K562 (cell line): Measurements from ENCODE around the gene ANKRD61. TPM values are rescaled to one million over a fixed set of nuclear protein-coding genes. Genes with fewer than 3 reads are reported as not detected.
A peak's percentile ranks its signal among the peaks of the same experiment; 100 is the strongest.

Experiments
- ATAC-seq: fragments of 200-7000 bp; cut with Tn5 transposase; 3 replicates; pipeline ENCODE4 v1.9.1; 2020; ENCODE audit warnings: moderate library complexity
- BruUV-seq: library from RNA; stranded (reverse); fragments of 400-500 nt; replicated peaks from 2 replicates; lab custom pipeline; 2021; lab: Mats Ljungman, UMichigan
- CTCF ChIA-PET: fragments of 300-600 bp; formaldehyde crosslinking; extraction: SDS; loops from one replicate; lab custom pipeline; 2021; ENCODE audit warnings: low intra/inter-chr PET ratio; lab: Yijun Ruan, JAX
- POLR2A ChIA-PET: fragments of 300-600, 350-650 bp; sonication (Branson Sonifier 250); formaldehyde crosslinking; extraction: SDS; loops from one replicate; lab custom pipeline; 2021; ENCODE audit warnings: antibody characterized with exemption, inconsistent platforms; lab: Yijun Ruan, JAX
- DNase-seq, 4 experiments: peaks; one replicate each; pipeline versions ENCODE4 v3.0.0 to v3.0.0-alpha.2; 2011 to 2018; ENCODE audit warnings: low spot score in 3 of 4, mixed read lengths in 3 of 4; ENCODE audit errors: extremely low read depth in 1 of 4
- FAIRE-seq: peaks from 2 replicates; lab custom pipeline; 2011; peaks lifted over from hg19 to GRCh38; lab: Jason Lieb, UNC
- H2AFZ ChIP-seq: 2 replicates; pipeline ENCODE4 v1.6.0; 2011; ENCODE audit warnings: low read depth, low read length, control low read depth, inconsistent platforms
- H3K27ac ChIP-seq: fragments of 200-600 bp; 3 replicates; pipeline ENCODE4 v1.8.0; 2011; ENCODE audit warnings: low read depth, mild to moderate bottlenecking, control low read depth, inconsistent platforms, low read length, moderate library complexity, mixed read lengths; ENCODE audit errors: extremely low read depth
- H3K27me3 ChIP-seq, 2 experiments: fragments of 300-600 bp in 1 of 2; 2 replicates in 1 of 2; 3 replicates in 1 of 2; pipeline versions ENCODE4 v1.6.0 to v1.8.0; 2011; ENCODE audit warnings: inconsistent platforms in 2 of 2, low read length in 2 of 2, mild to moderate bottlenecking in 1 of 2, mixed read lengths in 1 of 2, moderate library complexity in 1 of 2; ENCODE audit not compliant: control insufficient read depth in 2 of 2, insufficient read depth in 2 of 2
- H3K36me3 ChIP-seq: fragments of 300-600 bp; 3 replicates; pipeline ENCODE4 v1.8.0; 2011; ENCODE audit warnings: mild to moderate bottlenecking, low read length, inconsistent platforms; ENCODE audit not compliant: control insufficient read depth, insufficient read depth
- H3K4me1 ChIP-seq, 2 experiments: fragments of 200-600 bp in 1 of 2; replicated peaks in 1 of 2; 2 replicates in 1 of 2; 3 replicates in 1 of 2; pipeline versions ENCODE4 v1.5.1 to v1.8.0; 2011; ENCODE audit warnings: inconsistent platforms in 2 of 2, low read length in 2 of 2, mild to moderate bottlenecking in 1 of 2, mixed read lengths in 1 of 2, moderate library complexity in 1 of 2; ENCODE audit not compliant: control insufficient read depth in 2 of 2, insufficient read depth in 2 of 2
- H3K4me2 ChIP-seq: 2 replicates; pipeline ENCODE4 v1.6.1; 2011; ENCODE audit warnings: low read length, control low read depth, inconsistent platforms, mixed read lengths; ENCODE audit not compliant: insufficient read depth
- H3K4me3 ChIP-seq: fragments of 200-600 bp; sonication (generic), shearing (Covaris generic); 2 replicates; pipeline ENCODE4 v1.5.1; 2016; ENCODE audit warnings: control low read depth, inconsistent platforms
- H3K79me2 ChIP-seq: fragments of 200-600 bp; 3 replicates; pipeline ENCODE4 v1.8.0; 2011; ENCODE audit warnings: low read length, inconsistent platforms; ENCODE audit not compliant: control insufficient read depth, insufficient read depth
- H3K9ac ChIP-seq, 2 experiments: 2 replicates each; pipeline versions ENCODE4 v1.6.0 to v1.6.1; 2011; ENCODE audit warnings: low read depth in 2 of 2, low read length in 2 of 2, control low read depth in 1 of 2, inconsistent platforms in 1 of 2, mild to moderate bottlenecking in 1 of 2, mixed read lengths in 1 of 2; ENCODE audit not compliant: insufficient read depth in 1 of 2
- H3K9me1 ChIP-seq: one replicate; pipeline ENCODE4 v1.6.0; 2011; ENCODE audit warnings: inconsistent platforms, mild to moderate bottlenecking, low read length, moderate library complexity; ENCODE audit not compliant: control insufficient read depth, insufficient read depth
- H3K9me3 ChIP-seq: replicated peaks from 2 replicates; pipeline ENCODE4 v1.5.1; 2011; ENCODE audit warnings: low read depth, low read length, inconsistent platforms; ENCODE audit not compliant: control insufficient read depth, insufficient read depth
- H4K20me1 ChIP-seq: replicated peaks from 2 replicates; pipeline ENCODE4 v1.6.1; 2011; ENCODE audit warnings: low read length, inconsistent platforms, mixed read lengths; ENCODE audit not compliant: control insufficient read depth, insufficient read depth
- ARID1B ChIP-seq: fragments of 450-650 bp; IDR thresholded peaks from 2 replicates; pipeline ENCODE4 v1.6.1; 2016; ENCODE audit warnings: antibody characterized with exemption, mild to moderate bottlenecking, inconsistent platforms
- CBFA2T3 ChIP-seq: fragments of 450-650 bp; IDR thresholded peaks from 2 replicates; pipeline ENCODE4 v1.6.1; 2017
- KAT7 ChIP-seq: sonication (generic); formaldehyde crosslinking; IDR thresholded peaks from 2 replicates; pipeline ENCODE4 v1.8.0; 2022; ENCODE audit warnings: missing genetic modification reagents, mild to moderate bottlenecking, borderline replicate concordance
- KDM1A ChIP-seq, 2 experiments: fragments of 450-650 bp; IDR thresholded peaks; 2 replicates each; pipeline ENCODE4 v1.6.1; 2016; ENCODE audit warnings: mild to moderate bottlenecking in 2 of 2
- MEIS2 ChIP-seq: fragments of 450-650 bp; IDR thresholded peaks from 2 replicates; pipeline ENCODE4 v1.6.1; 2014; ENCODE audit warnings: mild to moderate bottlenecking; ENCODE audit not compliant: partially characterized antibody
- MTA2 ChIP-seq: fragments of 450-650 bp; IDR thresholded peaks from 2 replicates; pipeline ENCODE4 v1.6.1; 2016; ENCODE audit warnings: low read depth
- NCOR1 ChIP-seq: fragments of 450-650 bp; IDR thresholded peaks from 2 replicates; pipeline ENCODE4 v1.6.1; 2016; ENCODE audit warnings: mild to moderate bottlenecking, moderate library complexity
- PML ChIP-seq: IDR thresholded peaks from 2 replicates; pipeline ENCODE4 v1.6.1; 2012; ENCODE audit warnings: low read length, inconsistent platforms
- POLR2A ChIP-seq: fragments of 450-650 bp; conservative IDR thresholded peaks from 2 replicates; pipeline ENCODE4 v1.6.1; 2016
- POLR2AphosphoS5 ChIP-seq: IDR thresholded peaks from 2 replicates; pipeline ENCODE4 v1.6.1; 2011; ENCODE audit warnings: mild to moderate bottlenecking, low read depth, low read length, moderate library complexity; ENCODE audit not compliant: control insufficient read depth, insufficient read depth
- SMAD4 ChIP-seq: fragments of 250-450 bp; sonication (Bioruptor Pico); conservative IDR thresholded peaks from 2 replicates; pipeline ENCODE4 v1.8.0; 2021; ENCODE audit warnings: inconsistent platforms, mild to moderate bottlenecking, moderate library complexity
- SMARCA4 ChIP-seq: fragments of 450-650 bp; IDR thresholded peaks from 2 replicates; pipeline ENCODE4 v1.6.1; 2016
- SOX6 ChIP-seq: fragments of 450-650 bp; IDR thresholded peaks from 2 replicates; pipeline ENCODE4 v1.6.1; 2014; ENCODE audit warnings: mild to moderate bottlenecking
- SRF ChIP-seq, 2 experiments: fragments of 250-450, 450-650 bp in 1 of 2; sonication (Bioruptor Pico) in 1 of 2; sonication (generic) in 1 of 2; formaldehyde crosslinking; IDR thresholded peaks; 2 replicates each; pipeline versions ENCODE4 v1.5.0 to v1.5.1; 2020 to 2022; ENCODE audit warnings: mild to moderate bottlenecking in 1 of 2, missing genetic modification reagents in 1 of 2
- STAT5A ChIP-seq: IDR thresholded peaks from 2 replicates; pipeline ENCODE4 v1.6.1; 2012; ENCODE audit warnings: low read length, inconsistent platforms, borderline replicate concordance
- TCF3 ChIP-seq: sonication (generic); formaldehyde crosslinking; IDR thresholded peaks from 2 replicates; pipeline ENCODE4 v1.4.0; 2020; ENCODE audit warnings: mild to moderate bottlenecking, missing genetic modification reagents
- TEAD2 ChIP-seq: fragments of 450-650 bp; IDR thresholded peaks from 2 replicates; pipeline ENCODE4 v1.6.1; 2016; ENCODE audit warnings: missing genetic modification characterization, control low read depth, missing compliant biosample characterization
- TGIF2 ChIP-seq: sonication (generic); formaldehyde crosslinking; IDR thresholded peaks from 2 replicates; pipeline ENCODE4 v1.8.1; 2022; ENCODE audit warnings: mild to moderate bottlenecking, missing genetic modification reagents, moderate library complexity
- WGBS: fragments of 100-300 bp; shearing (Covaris generic); methylation state at CpG from one replicate; pipeline ENCODE4 v1.1.6; 2016; ENCODE audit warnings: low coverage, mixed read lengths; ENCODE audit not compliant: insufficient coverage; ENCODE audit errors: missing lambda C conversion rate; 5-methylcytosine and 5-hydroxymethylcytosine counted together
- in situ Hi-C: fragments of 300-500 bp; cut with MboI; formaldehyde crosslinking; loops from 4 replicates; pipeline ENCODE4 v1.15.0; 2018; ENCODE audit warnings: inconsistent platforms, mixed read lengths
- intact Hi-C: fragments of 100-400 bp; cut with micrococcal nuclease; formaldehyde crosslinking; loops from 2 replicates; pipeline ENCODE4 v1.14.2; 2022
- polyA plus RNA-seq, 8 experiments: library from polyadenylated mRNA; depleted of rRNA in 4 of 8; stranded (reverse) in 5 of 8; unstranded in 3 of 8; fragments of >200 nt; fragmentation: Nextera tagmentation in 2 of 8; fragmentation: Illumina TruSeq in 1 of 8; extraction: Ambion mirVana in 2 of 8; extraction: Trizol in 1 of 8; gene quantifications; 2 replicates each; pipeline versions ENCODE4 v1.2.1 to v1.2.3, GENCODE V29; 2011 to 2014; ENCODE audit warnings: inconsistent platforms in 1 of 8, missing spikeins in 1 of 8
- total RNA-seq, 7 experiments: library from RNA; depleted of rRNA in 6 of 7; stranded (reverse); fragments of >200 nt in 6 of 7; fragmentation: Illumina TruSeq in 2 of 7; extraction: Trizol in 2 of 7; gene quantifications; 2 replicates each; pipeline versions ENCODE4 v1.2.1 to v1.2.3, GENCODE V29; 2011 to 2021; ENCODE audit warnings: low replicate concordance in 1 of 7
- TF ChIP-seq, protein P1 (sequence below): fragments of 250-450 bp; sonication (Bioruptor Pico); IDR thresholded peaks from 2 replicates; pipeline ENCODE4 v1.8.0; 2022; ENCODE audit warnings: inconsistent platforms, mild to moderate bottlenecking, moderate library complexity, borderline replicate concordance

The ANKRD61 gene
- total and polyA plus RNA-seq, 9 of the 15 experiments (the other 6 are each of a cell fraction or from before 2014, with no cell fraction given) = 0.08 to 0.11 (median 0.09) TPM; not detected in 5

- TF ChIP-seq TEAD2 (tag) = no peak
- TF ChIP-seq, protein P1, sequence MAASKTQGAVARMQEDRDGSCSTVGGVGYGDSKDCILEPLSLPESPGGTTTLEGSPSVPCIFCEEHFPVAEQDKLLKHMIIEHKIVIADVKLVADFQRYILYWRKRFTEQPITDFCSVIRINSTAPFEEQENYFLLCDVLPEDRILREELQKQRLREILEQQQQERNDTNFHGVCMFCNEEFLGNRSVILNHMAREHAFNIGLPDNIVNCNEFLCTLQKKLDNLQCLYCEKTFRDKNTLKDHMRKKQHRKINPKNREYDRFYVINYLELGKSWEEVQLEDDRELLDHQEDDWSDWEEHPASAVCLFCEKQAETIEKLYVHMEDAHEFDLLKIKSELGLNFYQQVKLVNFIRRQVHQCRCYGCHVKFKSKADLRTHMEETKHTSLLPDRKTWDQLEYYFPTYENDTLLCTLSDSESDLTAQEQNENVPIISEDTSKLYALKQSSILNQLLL = no peak
Observed at GRCh38 chr7:6020371-6021286, 10.5 kb upstream of the ANKRD61 start (continued).

- peak overlapping the region; percentile 2; the same call in 1 of the 2 replicates for H3K4me2 ChIP-seq
- ChIA-PET CTCF (no interaction called here), POLR2A (interaction anchor here (0.6 to 2.3 kb wide), 5 partner anchors 14 to 467 kb away, joined by 3 to 15 read pairs (median 3); partner anchors contain the start of genes AIMP2 and PMS2)
- WGBS = 26% methylated on average over 3 of the region's 3 CpGs
- H4K20me1 ChIP-seq = peaks cover 17% of the 10 kb centered on the region
- H2AFZ ChIP-seq = no peak overlapping the region
- H3K36me3 ChIP-seq = peaks cover 99% of the 10 kb centered on the region
- no TSS peak for BruUV-seq
- DNase-seq (peak in 1 of 4 experiments; percentile 48), ATAC-seq (peak; percentile 8), FAIRE-seq (no peak)
- peaks cover 20% of the 10 kb centered on the region; the same call in 1 of the 3 replicates for H3K79me2 ChIP-seq
- H3K9me3 ChIP-seq = no peaks in the 10 kb centered on the region
- H3K27ac ChIP-seq = peak overlapping the region; percentile 24; the same call in 1 of the 3 replicates
- in situ Hi-C loops = no loop called here
- H3K4me3 ChIP-seq = no peak overlapping the region
- intact Hi-C loops = no loop called here
- H3K27me3 ChIP-seq = no peaks in the 10 kb centered on the region
- peaks cover 33 to 34% of the 10 kb centered on the region in 2 experiments; a peak in 4 of 5 replicates for H3K4me1 ChIP-seq
- no peak overlapping the region for H3K9ac ChIP-seq
- peaks cover 6% of the 10 kb centered on the region for H3K9me1 ChIP-seq
- 0 out of 2 replicates have a peak, but pooled peaks have one; percentile 43 for TF ChIP-seq PML
- peak; percentile 43; the same call in 1 of the 2 replicates for TF ChIP-seq MTA2
- TF ChIP-seq MEIS2 = peak; percentile 15
- peak; percentile 43; the same call in 1 of the 2 replicates for TF ChIP-seq POLR2AphosphoS5
- 0 out of 2 replicates have a peak, but pooled peaks have one; percentile 15 for TF ChIP-seq POLR2A
- no peak for TF ChIP-seq TGIF2 (CRISPR knock-in tag)
- peak; percentile 78 for TF ChIP-seq NCOR1
- 0 out of 4 replicates have a peak, but pooled peaks of 1 of the 2 experiments have one; percentile 22 for TF ChIP-seq SRF (CRISPR knock-in tag; IDR thresholded peaks at IDR 0.05)
- peak; percentile 16; the same call in 1 of the 2 replicates for TF ChIP-seq SOX6
- TF ChIP-seq KDM1A (IDR thresholded peaks at IDR 0.05) = peak; percentile 21 to 32; a peak in 1 of 4 replicates
- TF ChIP-seq KAT7 (CRISPR knock-in tag) = peak; percentile 21; the same call in 1 of the 2 replicates
- TF ChIP-seq SMARCA4 = peak; percentile 33; the same call in 1 of the 2 replicates
- TF ChIP-seq STAT5A = peak; percentile 22; the same call in 1 of the 2 replicates
- 0 out of 2 replicates have a peak, but pooled peaks have one; percentile 11 for TF ChIP-seq SMAD4 (CRISPR knock-in tag)
- peak; percentile 84 for TF ChIP-seq TCF3 (CRISPR knock-in tag)
- TF ChIP-seq ARID1B = peak; percentile 82
- TF ChIP-seq CBFA2T3 = peak; percentile 90
Observed at GRCh38 chr7:6022707-6023106, 8.5 kb upstream of the ANKRD61 start.
